NB4 (cell line): ENCODE results near the gene CTF1.

Experiments used
- DNase-seq: peaks from one replicate; pipeline ENCODE4 v3.0.0; 2010; ENCODE audit warnings: low read depth
- H3K4me3 ChIP-seq: one replicate; pipeline ENCODE4 v1.5.1; 2011; ENCODE audit warnings: mild to moderate bottlenecking, low read depth, low read length, moderate library complexity
- CTCF ChIP-seq: IDR thresholded peaks from one replicate; pipeline ENCODE4 v1.5.1; 2012; ENCODE audit warnings: low read depth, low read length
- MYC ChIP-seq: IDR thresholded peaks from 2 replicates; pipeline ENCODE4 v1.6.1; 2011; ENCODE audit warnings: low read depth, low read length
- POLR2A ChIP-seq: IDR thresholded peaks from 2 replicates; pipeline ENCODE4 v1.6.1; 2011; ENCODE audit warnings: mild to moderate bottlenecking; ENCODE audit not compliant: insufficient read length; ENCODE audit errors: extremely low read depth
- TF ChIP-seq, protein P1 (sequence below): IDR thresholded peaks from 2 replicates; pipeline ENCODE4 v1.6.1; 2011; ENCODE audit warnings: low read depth, low read length

Gene CTF1, protein sequence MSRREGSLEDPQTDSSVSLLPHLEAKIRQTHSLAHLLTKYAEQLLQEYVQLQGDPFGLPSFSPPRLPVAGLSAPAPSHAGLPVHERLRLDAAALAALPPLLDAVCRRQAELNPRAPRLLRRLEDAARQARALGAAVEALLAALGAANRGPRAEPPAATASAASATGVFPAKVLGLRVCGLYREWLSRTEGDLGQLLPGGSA

GRCh38 chr16:30896261-30896888 lies at the start of gene CTF1:
CTF1 (plus strand) TSS chr16:30896614; CDS start chr16:30896644, 30 bp downstream.
- no peak for DNase-seq
- no peak within 1 kb of the TSS for H3K4me3 ChIP-seq
- TF ChIP-seq MYC (no peak), POLR2A (no peak), CTCF (no peak)
- TF ChIP-seq, protein P1, sequence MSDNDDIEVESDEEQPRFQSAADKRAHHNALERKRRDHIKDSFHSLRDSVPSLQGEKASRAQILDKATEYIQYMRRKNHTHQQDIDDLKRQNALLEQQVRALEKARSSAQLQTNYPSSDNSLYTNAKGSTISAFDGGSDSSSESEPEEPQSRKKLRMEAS, result no peak

DNA sequence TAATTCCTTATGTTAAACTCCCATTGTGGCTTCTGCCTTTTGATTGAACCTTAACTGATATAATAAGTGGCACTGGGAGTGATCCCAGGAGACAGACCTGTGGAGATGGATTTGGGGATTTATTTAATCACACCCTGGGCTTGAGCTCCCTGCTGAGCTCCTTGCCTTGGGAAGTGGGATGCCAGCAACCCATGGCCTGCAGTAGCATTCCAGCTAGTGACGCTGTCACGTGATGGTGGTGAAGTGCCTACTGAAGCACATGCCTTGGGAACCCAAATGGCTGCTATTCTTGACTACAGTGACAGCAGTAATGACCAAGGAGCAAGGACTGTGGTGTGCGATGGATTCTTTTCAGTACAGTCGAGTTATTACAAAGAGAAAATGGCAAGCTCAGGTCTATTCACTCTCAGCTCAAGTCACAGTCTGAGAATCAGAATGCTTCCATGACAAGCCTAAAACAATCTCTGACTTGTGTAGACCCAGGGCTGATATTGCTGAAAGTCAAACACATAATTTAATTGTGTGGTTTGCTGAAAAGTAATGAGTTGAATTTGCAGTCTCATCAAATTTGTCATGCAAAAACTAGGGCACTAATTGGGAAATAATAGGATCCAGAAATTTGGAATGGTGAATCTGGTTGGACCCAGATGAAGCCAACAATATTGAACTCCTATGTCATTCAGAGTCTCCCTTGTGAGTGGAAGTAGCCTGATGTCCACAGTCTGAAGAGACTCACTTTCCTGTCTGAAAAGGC lies 49.6 kb upstream of the CTF1 start:
- TF ChIP-seq CTCF, result no peak
- no peak for TF ChIP-seq POLR2A
- TF ChIP-seq, protein P1, result no peak
- TF ChIP-seq MYC, result no peak
- no peak for DNase-seq
- no peak overlapping the region for H3K4me3 ChIP-seq

DNA sequence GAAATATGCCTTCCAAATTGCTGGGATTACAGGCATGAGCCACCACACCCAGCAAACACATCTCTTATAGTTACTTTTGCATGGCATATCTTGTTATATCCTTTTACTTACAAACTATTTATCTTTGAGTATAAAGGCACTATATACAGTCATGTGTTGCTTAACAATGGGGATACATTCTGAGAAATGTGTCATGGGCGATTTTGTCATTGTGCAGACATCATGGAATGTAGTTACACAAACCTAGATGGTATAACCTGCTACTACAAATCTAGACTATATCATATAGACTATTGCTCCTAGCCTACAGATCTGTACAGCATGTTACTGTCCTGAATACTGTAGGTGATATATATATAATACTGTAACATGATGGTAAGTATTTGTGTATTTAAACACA lies 46.2 kb upstream of the CTF1 start:
- H3K4me3 ChIP-seq, result no peak overlapping the region
- no peak for DNase-seq
- no peak for TF ChIP-seq POLR2A
- TF ChIP-seq, protein P1, result no peak
- TF ChIP-seq MYC, result no peak
- no peak for TF ChIP-seq CTCF

DNA sequence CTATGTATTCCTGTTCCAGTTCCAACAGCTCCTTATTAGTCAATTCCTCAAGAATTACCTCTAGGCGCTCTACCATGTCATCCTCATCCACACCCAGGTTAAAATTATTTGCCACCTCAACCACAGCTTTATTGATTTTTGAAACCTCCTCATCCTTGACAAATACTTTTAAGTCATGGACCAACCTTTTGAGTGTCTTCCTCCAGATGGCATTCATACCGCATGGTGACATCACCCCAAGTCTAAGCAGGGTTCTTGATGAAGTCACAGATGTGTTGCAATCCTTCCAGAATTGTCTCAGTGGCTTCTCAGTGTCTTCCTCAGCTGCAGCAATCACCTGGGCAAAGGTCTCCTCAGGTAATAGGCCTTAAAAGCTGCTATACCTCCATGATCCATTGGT lies 42.7 kb upstream of the CTF1 start:
- no peak overlapping the region for H3K4me3 ChIP-seq
- DNase-seq, result no peak
- TF ChIP-seq, protein P1, result no peak
- TF ChIP-seq CTCF (no peak), POLR2A (no peak), MYC (no peak)

DNA sequence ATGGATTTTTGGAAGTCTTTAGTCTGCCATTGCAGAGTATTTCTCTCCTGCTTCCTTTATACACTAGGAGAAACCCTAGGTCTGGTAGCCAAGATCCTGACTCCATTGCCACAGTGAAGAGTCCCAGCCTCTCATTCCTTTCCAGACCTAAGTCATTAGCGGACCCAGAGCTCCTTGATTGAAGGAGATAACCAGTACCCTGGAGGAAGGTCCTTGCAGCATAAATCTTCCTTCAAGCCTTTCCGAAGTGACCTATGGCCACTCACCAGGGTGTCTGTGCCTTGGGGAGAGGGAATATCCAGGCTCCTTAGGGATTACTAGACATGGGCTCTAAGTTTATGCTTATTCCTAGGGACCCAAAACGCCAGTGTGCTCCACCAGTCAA lies 38.3 kb upstream of the CTF1 start:
- DNase-seq, result no peak
- TF ChIP-seq MYC (no peak), POLR2A (no peak), CTCF (no peak)
- TF ChIP-seq, protein P1, result no peak
- H3K4me3 ChIP-seq, result no peak overlapping the region
